Upper lobe of left lung (tissue), 6 donors: Measurements from ENCODE around the gene CDC7. TPM values are rescaled to one million over a fixed set of nuclear protein-coding genes. Genes with fewer than 3 reads are reported as not detected.

Experiments
- ATAC-seq, 2 donors: fragments of 200-7000 bp; cut with Tn5 transposase; one replicate each; pipeline ENCODE4 v1.9.1; 2022; ENCODE audit warnings: mild to moderate bottlenecking in 2 of 2, moderate library complexity in 2 of 2; ENCODE audit not compliant: low FRiP score in 2 of 2
- DNase-seq, 2 donors: peaks; one replicate each; pipeline ENCODE4 v3.0.0-alpha.2; 2019 to 2020
- H3K27ac ChIP-seq, 4 donors: fragments of 200-600 bp; sonication (generic); one replicate each; pipeline ENCODE4 v1.5.1; 2016 to 2019
- H3K27me3 ChIP-seq, 4 donors: fragments of 200-600 bp; sonication (generic); one replicate each; pipeline ENCODE4 v1.5.1; 2017 to 2019
- H3K36me3 ChIP-seq, 4 donors: fragments of 200-600 bp; sonication (generic); one replicate each; pipeline ENCODE4 v1.5.1; 2016 to 2019
- H3K4me1 ChIP-seq, 4 donors: fragments of 200-600 bp; sonication (generic); one replicate each; pipeline ENCODE4 v1.5.1; 2018 to 2019
- H3K4me3 ChIP-seq, 4 donors: fragments of 200-600 bp; sonication (generic); one replicate each; pipeline ENCODE4 v1.5.1; 2017 to 2019; ENCODE audit warnings: mild to moderate bottlenecking in 2 of 4, moderate library complexity in 1 of 4
- H3K9me3 ChIP-seq, 4 donors: fragments of 200-600 bp; sonication (generic); one replicate each; pipeline ENCODE4 v1.5.1; 2018 to 2019
- EP300 ChIP-seq, 4 donors: sonication (generic); formaldehyde crosslinking; IDR thresholded peaks; one replicate each; pipeline ENCODE4 v1.5.1; 2017; ENCODE audit warnings: antibody characterized with exemption in 4 of 4, control low read depth in 2 of 4
- POLR2A ChIP-seq, 4 donors: fragments of 450-650 bp; IDR thresholded peaks; one replicate each; pipeline ENCODE4 v1.5.1; 2016 to 2017; ENCODE audit warnings: antibody characterized with exemption in 4 of 4, mild to moderate bottlenecking in 2 of 4
- POLR2AphosphoS5 ChIP-seq, 2 donors: sonication (generic); formaldehyde crosslinking; IDR thresholded peaks; one replicate each; pipeline ENCODE4 v1.5.1; 2017; ENCODE audit warnings: antibody characterized with exemption in 2 of 2
- WGBS, 2 donors: methylation state at CpG; one replicate each; pipeline ENCODE4 v1.1.5; 2017 to 2018; 5-methylcytosine and 5-hydroxymethylcytosine counted together
- total RNA-seq, 6 donors: library from RNA; depleted of rRNA in 4 of 6; stranded (reverse); fragments of >200 nt in 4 of 6; gene quantifications; one replicate each; pipeline versions ENCODE4 v1.1.0 to v1.2.1, GENCODE V29; 2016 to 2021
- TF ChIP-seq, protein P1 (sequence below), 6 experiments: fragments of 450-650 bp in 4 of 6; fragments of 200-600 bp in 2 of 6; sonication (generic) in 2 of 6; IDR thresholded peaks; one replicate each; pipeline ENCODE4 v1.5.1; 2016 to 2019; ENCODE audit warnings: antibody characterized with exemption in 6 of 6
- donor health status: DM: no; HTN: no; CAD: no; lungs with moderate emphysema.
- donor health status: DM: no; HTN: yes; CAD: no; lungs with severe emphysema.

CDC7 gene
- total RNA-seq, 6 donors from 2014 or later, result 1.6 to 6.2 (median 2.6) TPM

GRCh38 chr1:91553177-91553591 lies 52.5 kb downstream of the CDC7 start:
- DNase-seq (peak in 1 of 2 donors; percentile 36), ATAC-seq (peak in 1 of 2 donors; percentile 87)
- Histone ChIP-seq H3K36me3 (no peaks in the 10 kb centered on the region), H3K4me3 (no peak overlapping the region), H3K9me3 (no peaks in the 10 kb centered on the region), H3K27me3 (no peaks in the 10 kb centered on the region), H3K4me1 (peaks cover 9 to 45% (median 33%) of the 10 kb centered on the region in 4 donors), H3K27ac (peak overlapping the region in 3 of 4 donors; percentile 13 to 36 (median 20))
- TF ChIP-seq POLR2A (IDR thresholded peaks at IDR 0.05) (no peak), POLR2AphosphoS5 (IDR thresholded peaks at IDR 0.05) (peak in 1 of 2 donors; percentile 18), EP300 (IDR thresholded peaks at IDR 0.05) (no peak)
- TF ChIP-seq, protein P1, sequence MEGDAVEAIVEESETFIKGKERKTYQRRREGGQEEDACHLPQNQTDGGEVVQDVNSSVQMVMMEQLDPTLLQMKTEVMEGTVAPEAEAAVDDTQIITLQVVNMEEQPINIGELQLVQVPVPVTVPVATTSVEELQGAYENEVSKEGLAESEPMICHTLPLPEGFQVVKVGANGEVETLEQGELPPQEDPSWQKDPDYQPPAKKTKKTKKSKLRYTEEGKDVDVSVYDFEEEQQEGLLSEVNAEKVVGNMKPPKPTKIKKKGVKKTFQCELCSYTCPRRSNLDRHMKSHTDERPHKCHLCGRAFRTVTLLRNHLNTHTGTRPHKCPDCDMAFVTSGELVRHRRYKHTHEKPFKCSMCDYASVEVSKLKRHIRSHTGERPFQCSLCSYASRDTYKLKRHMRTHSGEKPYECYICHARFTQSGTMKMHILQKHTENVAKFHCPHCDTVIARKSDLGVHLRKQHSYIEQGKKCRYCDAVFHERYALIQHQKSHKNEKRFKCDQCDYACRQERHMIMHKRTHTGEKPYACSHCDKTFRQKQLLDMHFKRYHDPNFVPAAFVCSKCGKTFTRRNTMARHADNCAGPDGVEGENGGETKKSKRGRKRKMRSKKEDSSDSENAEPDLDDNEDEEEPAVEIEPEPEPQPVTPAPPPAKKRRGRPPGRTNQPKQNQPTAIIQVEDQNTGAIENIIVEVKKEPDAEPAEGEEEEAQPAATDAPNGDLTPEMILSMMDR (IDR thresholded peaks at IDR 0.05), result no peak
- 62 to 73% methylated on average over 3 of the region's 3 CpGs for WGBS, 2 donors

DNA sequence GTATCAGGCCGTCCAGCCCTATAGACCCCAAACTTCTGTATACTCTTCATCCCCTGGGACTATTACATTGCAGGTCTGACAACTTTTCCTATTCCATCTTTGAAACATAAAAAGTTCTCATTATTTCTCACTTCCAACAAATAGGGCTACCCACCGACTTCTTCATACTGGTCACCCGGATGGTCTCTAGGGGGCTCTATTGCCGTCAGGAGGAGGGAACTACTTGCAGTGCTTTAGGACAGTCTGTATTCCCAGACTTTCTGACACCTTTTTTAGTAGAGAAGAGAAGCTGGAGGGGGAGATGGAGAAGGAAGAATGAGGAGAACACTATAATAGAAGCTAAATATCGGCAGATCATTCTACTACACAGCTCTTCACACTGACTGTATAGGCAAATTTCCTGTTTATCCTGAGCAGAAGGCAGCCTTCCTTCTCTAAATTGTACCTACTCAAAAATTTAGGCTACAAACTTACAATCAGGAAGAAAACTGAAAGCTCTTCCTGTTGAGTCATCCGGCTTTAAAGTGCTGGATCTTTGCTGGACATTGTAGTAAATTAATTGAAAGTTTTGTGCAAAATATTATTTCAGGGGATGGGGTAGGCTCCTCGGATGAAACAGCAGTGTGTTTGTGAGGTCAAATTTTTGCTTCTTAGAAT lies 54.6 kb downstream of the CDC7 start:
- H3K4me3 ChIP-seq, result no peak overlapping the region
- TF ChIP-seq, protein P1 (IDR thresholded peaks at IDR 0.05), result no peak
- TF ChIP-seq POLR2A (IDR thresholded peaks at IDR 0.05) (no peak), POLR2AphosphoS5 (IDR thresholded peaks at IDR 0.05) (no peak), EP300 (IDR thresholded peaks at IDR 0.05) (no peak)
- 35 to 61% methylated on average over 7 of the region's 7 CpGs for WGBS, 2 donors
- no peaks in the 10 kb centered on the region for H3K9me3 ChIP-seq
- H3K27me3 ChIP-seq, result no peaks in the 10 kb centered on the region
- ATAC-seq (no peak), DNase-seq (no peak)
- H3K36me3 ChIP-seq, result no peaks in the 10 kb centered on the region
- peak overlapping the region in 3 of 4 donors; percentile 20 to 60 (median 55) for H3K27ac ChIP-seq
- peaks cover 17 to 37% (median 24%) of the 10 kb centered on the region in 4 donors for H3K4me1 ChIP-seq

DNA sequence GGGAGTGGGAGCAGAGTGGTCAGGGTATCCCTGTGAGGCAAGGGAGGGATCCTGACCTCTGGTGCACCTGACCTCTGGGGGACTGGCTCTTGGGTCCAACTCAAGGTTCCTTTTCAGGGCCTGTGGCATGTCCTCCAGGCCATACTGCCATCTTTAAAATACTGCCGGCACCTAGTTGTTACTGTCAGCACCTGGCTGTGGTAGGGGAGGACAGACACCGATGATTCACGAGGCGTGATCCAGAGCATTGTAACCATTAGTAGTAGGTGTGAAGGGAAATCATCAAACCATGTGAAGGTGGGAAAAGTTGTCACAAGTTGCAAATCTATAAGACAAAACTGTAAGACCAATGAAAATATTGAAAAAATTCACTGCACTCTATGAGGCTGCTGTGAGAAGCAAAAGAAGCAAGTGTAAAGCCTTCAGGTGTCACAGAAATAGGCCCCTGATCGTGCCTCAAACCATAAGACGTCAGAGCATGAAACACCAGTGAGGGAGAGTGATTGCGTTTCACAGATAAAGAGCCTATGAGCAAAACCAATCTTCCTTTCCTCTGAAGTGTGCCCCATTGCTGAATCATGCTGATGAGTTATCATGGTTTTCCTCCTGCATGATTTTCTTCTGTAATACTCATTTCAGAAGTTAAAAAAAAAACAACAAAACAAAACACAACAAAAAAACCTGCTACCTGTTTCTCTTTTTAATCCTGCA lies 55.3 kb downstream of the CDC7 start:
- no peak for DNase-seq
- Histone ChIP-seq H3K4me3 (no peak overlapping the region), H3K27me3 (no peaks in the 10 kb centered on the region), H3K9me3 (no peaks in the 10 kb centered on the region), H3K4me1 (peaks cover 17 to 38% (median 26%) of the 10 kb centered on the region in 4 donors), H3K36me3 (no peaks in the 10 kb centered on the region), H3K27ac (peak overlapping the region in 3 of 4 donors; percentile 37 to 60 (median 55))
- WGBS, 2 donors, result 73 to 86% methylated on average over 7 of the region's 7 CpGs
- peak in 1 of 2 donors; percentile 25 for ATAC-seq
- no peak for TF ChIP-seq EP300 (IDR thresholded peaks at IDR 0.05)

GRCh38 chr1:91556556-91556955 lies 55.9 kb downstream of the CDC7 start:
- ATAC-seq (no peak), DNase-seq (no peak)
- Histone ChIP-seq H3K4me1 (peaks cover 17 to 38% (median 26%) of the 10 kb centered on the region in 4 donors), H3K27ac (peak overlapping the region in 3 of 4 donors; percentile 37 to 60 (median 53)), H3K27me3 (no peaks in the 10 kb centered on the region), H3K36me3 (no peaks in the 10 kb centered on the region), H3K4me3 (no peak overlapping the region), H3K9me3 (no peaks in the 10 kb centered on the region)
- TF ChIP-seq, protein P1 (IDR thresholded peaks at IDR 0.05), result no peak
- TF ChIP-seq EP300 (IDR thresholded peaks at IDR 0.05) (no peak), POLR2AphosphoS5 (IDR thresholded peaks at IDR 0.05) (no peak), POLR2A (IDR thresholded peaks at IDR 0.05) (no peak)
- WGBS, 2 donors, result 93 to 95% methylated on average over 2 of the region's 2 CpGs

DNA sequence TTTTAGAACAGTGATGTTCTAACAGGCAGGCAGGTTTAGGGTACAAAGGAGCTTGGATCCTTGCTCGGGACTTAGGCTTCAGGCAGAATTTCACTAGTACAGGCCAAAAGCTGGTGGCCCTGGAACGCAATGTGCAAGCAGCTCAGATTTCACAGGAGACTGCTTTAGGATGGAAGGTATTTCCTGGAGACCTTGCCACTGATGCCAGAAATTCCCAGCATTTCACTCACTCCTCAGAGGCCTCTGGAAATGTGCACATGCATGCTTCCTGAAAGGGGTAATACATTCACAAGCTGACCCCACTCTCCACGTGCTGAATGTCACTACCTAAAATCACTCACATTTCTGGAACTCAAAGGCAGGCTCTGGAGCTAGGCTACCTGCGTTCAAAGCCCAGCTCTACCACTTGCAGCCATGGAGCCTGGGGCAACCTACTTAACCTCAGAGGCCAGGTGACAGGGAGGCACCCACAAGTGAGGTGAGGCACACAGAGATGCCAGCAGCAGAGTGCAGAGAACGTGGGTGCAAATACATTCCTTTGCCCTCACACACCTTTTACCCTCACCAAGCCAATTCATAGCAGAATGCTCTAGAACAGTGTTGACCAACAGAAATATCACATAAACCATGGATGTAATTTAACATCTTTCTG lies 56.5 kb downstream of the CDC7 start:
- ATAC-seq (no peak), DNase-seq (no peak)
- 66 to 79% methylated on average over 3 to 5 of the region's 5 CpGs for WGBS, 2 donors
- TF ChIP-seq, protein P1 (IDR thresholded peaks at IDR 0.05), result no peak
- TF ChIP-seq EP300 (IDR thresholded peaks at IDR 0.05) (no peak), POLR2AphosphoS5 (IDR thresholded peaks at IDR 0.05) (no peak), POLR2A (IDR thresholded peaks at IDR 0.05) (no peak)
- Histone ChIP-seq H3K4me1 (peaks cover 17 to 38% (median 28%) of the 10 kb centered on the region in 4 donors), H3K27me3 (no peaks in the 10 kb centered on the region), H3K27ac (peak overlapping the region in 3 of 4 donors; percentile 37 to 53 (median 51)), H3K9me3 (no peaks in the 10 kb centered on the region), H3K36me3 (no peaks in the 10 kb centered on the region), H3K4me3 (no peak overlapping the region)
